GM18508 (cell line): ENCODE measurements around the gene RBM4.
"Not testable (repeated sequence)": the region's sequence is repeated elsewhere in the genome, so short reads cannot be mapped to it uniquely, and the experiment has no call there.

Experiments
- ATAC-seq: cut with Tn5 transposase; IDR thresholded peaks from one replicate; pipeline ENCODE4 v1.9.1; 2021; ENCODE audit warnings: moderate number of reproducible peaks; ENCODE audit not compliant: insufficient read depth, unreplicated experiment

The RBM4 gene

DNA sequence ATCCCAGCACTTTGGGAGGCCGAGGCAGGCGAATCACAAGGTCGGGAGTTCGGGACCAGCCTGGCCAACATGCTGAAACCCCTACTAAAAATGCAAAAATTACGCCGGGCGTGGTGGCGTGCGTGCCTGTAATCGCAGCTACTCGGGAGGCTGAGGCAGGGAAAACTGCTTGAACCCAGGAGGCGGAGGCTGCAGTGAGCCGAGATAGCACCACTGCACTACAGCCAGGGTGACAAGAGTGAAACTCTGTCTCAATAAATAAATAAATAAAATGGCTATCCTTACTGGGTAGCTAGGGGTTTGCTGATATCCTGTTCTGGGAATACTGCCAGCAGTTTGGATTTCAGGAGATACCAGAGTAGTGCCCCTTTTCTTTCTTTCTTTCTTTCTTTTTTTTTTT lies 24.4 kb upstream of the RBM4 start:
- ATAC-seq, result no peak

DNA sequence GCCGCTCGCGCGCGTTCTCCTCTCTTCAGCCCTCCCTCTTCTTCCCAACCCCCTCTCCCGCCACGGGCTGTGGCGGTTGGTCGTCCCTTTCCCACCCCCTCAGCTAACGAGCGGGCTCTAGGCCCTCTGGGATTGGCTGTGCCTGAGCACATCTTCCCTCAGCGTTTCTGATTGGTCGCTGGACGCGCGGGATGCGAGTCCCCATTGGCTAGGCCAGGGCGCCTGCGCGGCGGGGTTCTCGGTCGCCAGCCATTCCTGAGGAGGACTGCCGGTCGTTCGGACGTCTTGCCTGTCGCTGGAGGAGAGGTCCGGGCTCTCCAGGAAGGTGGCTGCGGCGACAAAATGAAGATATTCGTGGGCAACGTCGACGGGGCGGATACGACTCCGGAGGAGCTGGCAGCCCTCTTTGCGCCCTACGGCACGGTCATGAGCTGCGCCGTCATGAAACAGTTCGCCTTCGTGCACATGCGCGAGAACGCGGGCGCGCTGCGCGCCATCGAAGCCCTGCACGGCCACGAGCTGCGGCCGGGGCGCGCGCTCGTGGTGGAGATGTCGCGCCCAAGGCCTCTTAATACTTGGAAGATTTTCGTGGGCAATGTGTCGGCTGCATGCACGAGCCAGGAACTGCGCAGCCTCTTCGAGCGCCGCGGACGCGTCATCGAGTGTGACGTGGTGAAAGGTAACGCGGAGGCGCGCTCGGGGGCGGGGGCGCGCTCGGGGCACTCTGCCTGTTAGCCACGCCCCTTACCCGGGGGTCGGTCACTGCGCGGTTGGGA lies 21.9 kb upstream of the RBM4 start, which contains the start of gene RBM14:
Gene RBM14 (plus strand): TSS at position 252 of the 776 bp plus-strand sequence. CDS start 91 bp downstream, at position 343.
- ATAC-seq, result peak; percentile 66

DNA sequence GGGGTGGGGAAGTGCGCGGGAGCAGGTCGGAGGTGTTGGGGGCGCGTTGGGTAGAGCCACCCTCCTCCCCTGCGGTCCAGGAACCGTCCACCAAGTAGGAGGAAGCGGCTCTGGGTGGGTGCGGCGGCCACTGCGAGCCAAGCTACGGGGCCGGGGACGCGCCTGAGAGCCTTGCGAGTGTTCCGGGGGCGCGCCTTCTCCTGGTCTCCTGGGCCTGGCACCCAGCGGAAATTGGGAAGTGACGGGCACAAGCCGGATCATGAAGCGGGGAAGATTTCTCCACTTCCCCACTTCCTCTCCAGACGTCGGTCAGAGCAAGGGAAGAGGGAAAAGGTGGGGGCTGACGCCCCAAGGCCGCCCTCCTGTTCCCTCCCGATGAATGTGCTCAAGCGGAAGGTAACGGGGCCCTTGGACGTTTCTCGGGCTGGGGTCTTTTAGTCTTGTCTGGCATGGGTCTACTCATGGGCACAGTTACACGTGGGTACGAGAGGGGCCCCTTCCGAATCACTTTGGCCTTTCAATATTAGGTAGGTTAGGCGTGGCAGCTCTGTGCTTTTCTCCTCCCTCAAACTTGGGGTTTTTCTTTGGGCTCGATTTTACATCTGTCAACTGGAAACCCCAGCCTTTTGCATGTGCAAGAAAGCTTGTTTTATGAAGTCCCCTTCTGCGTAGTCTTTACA lies 21.2 kb upstream of the RBM4 start:
- ATAC-seq, result no peak

DNA sequence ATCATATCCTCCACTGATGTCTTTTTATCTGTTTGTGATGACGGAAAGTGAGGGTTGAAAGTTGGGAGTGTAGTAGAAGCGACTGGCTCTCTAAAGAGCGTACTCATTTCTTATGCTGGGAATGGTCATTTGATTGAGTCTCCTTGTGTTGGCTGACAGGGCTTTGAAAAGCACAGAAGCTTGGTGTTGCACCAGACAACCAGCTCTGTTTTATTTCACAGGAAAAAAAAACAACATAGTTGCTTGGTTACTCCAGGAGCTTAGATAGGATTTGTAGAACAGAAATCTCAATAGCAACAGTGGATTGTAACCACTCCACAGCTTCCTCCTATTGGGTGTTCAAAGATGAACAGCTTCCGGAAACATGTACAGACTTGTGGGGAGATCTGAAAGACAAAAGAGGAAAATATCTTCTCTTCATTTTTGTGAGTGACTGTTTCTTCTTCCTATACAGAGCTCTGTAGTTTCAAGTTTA lies 19.4 kb upstream of the RBM4 start:
- no peak for ATAC-seq

DNA sequence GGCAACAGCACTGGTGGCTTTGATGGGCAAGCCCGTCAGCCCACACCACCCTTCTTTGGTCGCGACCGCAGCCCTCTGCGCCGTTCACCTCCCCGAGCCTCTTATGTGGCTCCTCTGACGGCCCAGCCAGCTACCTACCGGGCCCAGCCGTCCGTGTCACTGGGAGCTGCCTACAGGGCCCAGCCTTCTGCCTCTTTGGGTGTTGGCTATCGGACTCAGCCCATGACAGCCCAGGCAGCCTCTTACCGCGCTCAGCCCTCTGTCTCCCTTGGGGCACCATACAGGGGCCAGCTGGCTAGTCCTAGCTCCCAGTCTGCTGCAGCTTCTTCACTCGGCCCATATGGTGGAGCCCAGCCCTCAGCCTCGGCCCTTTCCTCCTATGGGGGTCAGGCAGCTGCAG lies 14.1 kb upstream of the RBM4 start:
- ATAC-seq, result no peak

DNA sequence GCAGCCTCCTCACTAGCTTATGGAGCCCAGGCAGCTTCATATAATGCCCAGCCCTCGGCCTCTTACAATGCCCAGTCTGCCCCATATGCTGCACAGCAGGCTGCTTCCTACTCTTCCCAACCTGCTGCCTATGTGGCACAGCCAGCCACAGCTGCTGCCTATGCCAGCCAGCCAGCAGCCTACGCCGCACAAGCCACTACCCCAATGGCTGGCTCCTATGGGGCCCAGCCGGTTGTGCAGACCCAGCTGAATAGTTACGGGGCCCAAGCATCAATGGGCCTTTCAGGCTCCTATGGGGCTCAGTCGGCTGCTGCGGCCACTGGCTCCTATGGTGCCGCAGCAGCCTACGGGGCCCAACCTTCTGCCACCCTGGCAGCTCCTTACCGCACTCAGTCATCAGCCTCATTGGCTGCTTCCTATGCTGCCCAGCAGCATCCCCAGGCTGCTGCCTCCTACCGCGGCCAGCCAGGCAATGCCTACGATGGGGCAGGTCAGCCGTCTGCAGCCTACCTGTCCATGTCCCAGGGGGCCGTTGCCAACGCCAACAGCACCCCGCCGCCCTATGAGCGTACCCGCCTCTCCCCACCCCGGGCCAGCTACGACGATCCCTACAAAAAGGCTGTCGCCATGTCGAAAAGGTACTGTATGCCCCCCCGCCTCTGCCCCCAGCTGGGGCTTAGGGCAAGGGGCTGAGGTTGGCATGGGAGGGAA lies 13.3 kb upstream of the RBM4 start:
- no peak for ATAC-seq

DNA sequence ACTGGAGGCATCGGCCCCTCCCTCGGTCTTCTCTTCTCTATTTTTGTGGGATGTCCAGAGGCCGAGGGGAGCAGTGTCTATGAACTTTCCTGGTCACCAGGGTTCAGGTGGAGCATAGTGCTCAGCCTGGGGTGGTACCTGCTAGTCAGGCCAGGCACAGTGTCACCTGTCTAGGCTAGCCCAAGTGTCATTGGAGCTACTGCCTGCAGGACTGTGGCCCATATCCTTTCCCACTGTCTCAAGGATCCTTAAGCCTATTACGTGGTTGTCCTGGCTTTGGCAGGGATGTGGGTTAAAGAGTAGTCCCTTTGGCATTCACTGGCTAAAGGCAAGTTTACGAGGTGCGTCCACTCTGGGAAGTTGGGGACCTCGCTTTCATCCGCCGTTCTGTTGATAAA lies 12.8 kb upstream of the RBM4 start:
- no peak for ATAC-seq

DNA sequence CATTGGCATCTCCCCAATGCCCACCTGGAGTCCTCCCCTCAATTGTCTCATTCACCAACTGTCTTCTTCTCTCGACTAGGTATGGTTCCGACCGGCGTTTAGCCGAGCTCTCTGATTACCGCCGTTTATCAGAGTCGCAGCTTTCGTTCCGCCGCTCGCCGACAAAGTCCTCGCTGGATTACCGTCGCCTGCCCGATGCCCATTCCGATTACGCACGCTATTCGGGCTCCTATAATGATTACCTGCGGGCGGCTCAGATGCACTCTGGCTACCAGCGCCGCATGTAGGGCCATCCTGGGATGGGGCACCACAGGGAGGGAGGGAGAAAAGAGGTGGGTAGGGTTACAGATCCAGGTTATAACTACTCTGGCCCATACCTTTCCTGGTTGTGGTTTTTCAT lies 12.1 kb upstream of the RBM4 start:
- ATAC-seq, result no peak

DNA sequence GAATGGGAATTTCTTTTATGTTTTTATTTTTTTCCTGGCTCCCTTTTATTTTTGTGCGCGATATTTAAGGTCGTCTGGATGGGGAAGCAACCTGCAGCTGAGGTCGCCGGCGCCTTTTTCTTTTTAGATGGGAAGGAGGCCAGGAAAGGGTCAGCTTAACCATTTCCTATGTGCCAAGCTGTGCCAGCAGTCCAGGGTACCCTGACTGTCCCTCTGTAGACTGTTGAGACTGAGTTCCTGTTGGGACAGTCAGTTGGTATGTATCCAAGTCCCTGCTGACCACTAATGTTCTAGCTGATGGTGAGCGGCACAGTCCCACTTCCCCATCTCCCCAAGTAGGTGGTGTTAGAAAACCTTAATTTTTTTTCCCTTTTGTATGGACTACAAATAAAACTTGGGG lies 11.6 kb upstream of the RBM4 start:
- no peak for ATAC-seq

DNA sequence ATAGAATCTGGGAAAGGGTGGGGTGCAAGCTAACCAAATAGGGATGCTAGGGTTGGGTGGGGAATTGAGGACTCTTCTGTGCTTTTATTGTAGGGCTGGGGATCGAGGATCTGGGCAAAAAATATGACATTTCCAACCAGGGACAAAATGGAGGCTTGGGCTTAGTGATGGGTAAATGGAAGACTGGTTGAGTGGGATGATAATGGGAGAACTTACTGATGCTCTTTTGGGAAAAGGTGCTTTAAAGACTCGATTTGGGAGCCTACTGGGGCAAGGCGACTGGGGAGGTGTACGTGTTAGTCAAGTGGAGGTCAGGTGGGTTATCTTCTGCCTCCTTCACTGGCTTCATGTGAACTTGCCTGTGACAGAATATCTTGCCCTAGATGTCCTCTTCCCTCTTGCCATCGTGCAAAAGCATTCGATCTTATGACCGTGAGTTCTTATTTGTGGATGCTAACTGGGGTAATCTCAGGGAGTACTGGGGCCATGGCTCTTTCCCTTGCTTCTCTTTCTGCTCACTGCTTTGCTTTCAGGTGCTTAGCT lies 10.4 kb upstream of the RBM4 start:
- ATAC-seq, result no peak

DNA sequence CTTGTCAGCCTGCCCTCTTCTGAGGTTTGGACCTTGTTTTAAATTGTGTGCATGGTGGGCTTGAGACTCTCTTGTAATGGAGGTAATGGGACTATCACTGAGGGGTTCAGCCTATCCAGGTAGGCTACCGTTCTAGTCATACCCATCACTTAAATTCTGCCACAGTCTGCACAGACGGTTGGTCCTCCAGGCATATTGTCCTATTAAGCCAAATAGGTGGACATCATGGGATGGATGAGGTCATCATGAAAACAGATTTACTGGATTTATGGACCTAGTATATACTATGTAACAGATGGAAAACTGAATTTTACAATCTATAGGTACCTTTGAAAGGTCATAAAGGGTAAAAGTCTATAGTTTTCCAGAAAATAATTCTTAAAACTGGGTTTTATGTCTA lies 9.1 kb upstream of the RBM4 start:
- ATAC-seq, result no peak

DNA sequence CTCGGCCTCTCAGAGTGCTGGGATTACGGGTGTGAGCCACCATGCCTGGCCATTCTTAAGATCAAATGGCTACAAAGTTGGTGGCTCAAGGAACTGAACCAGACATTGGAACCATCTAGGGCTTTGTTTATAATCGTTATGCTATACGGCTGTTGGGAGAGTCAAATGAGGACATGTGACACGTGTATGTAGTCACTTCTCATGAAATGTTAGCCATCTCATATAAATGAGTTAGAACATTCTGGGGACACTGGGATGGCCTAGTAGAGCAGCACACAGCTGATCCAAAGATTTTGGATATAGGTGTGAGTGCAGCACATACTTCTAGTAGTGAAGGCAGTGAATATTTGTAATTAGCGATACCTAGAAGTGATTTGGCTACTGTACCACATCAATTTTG lies 6.6 kb upstream of the RBM4 start:
- no peak for ATAC-seq

DNA sequence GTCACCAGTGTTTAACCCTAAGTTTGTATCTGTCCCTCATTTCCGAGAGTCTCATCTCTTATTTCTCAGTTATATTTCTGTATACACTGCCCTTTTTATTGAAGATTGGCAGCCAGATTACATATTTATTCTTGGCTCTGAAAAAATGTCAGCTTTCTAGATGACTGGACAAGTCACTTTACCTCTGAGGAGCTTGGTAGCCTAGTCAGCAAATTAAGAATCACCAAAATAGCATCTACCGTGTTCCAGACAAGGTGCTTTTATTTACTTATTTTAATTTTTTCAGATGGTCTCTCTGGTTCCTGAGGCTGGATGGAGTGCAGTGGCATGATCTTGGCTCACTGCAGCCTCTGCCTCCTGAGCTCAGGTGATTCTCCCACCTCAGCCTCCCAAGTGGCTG lies 5.6 kb upstream of the RBM4 start:
- no peak for ATAC-seq

DNA sequence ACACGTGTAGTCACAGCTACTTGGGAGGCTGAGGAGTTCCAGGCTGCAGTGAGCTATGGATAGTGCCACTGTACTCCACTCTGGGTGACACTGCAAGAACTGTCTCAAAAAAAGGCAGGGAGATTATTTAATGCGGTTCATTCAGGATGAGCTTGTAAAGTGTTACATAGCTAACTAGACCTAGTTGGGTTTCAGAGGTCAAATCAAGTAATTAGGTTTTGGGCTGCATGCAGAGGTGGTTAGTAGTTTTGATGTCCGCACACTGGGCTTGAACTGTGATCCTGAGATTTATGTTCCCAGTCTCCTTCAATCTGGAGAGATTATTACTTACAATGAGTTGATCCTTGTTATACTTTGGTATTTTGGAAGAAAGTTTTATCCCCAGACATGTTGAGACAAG lies 2.1 kb upstream of the RBM4 start:
- ATAC-seq, result no peak

DNA sequence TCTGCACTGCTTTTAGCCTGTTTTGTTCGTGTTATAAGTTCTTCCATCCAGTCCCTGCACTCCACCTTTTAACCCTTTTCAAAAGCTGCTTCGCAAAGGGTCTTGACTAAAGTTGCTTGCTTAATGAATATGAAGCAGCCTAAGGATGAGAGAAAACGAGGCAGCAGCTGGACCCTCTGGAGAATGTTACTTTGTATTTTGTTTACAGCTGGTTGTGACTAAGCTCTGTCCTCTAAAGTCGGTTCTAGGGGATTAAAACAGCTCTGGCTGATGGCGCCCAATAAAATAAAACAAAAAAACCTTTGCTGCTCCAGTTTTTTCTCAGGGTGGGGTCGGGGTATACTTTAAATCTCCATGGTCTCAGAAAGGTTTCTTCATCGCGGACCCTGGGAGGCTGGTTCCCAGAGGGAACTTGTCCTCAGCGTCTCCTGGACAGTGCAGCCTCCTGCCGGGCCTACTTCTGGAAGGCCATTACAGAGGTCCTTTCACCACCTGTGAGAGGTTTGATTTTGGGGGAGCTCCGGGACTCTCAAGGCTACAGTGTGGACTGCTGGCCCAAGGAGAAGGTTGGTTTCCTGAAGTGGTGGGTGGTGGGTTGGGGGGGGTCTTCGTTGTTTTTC lies 836 bp upstream of the RBM4 start:
- no peak for ATAC-seq

DNA sequence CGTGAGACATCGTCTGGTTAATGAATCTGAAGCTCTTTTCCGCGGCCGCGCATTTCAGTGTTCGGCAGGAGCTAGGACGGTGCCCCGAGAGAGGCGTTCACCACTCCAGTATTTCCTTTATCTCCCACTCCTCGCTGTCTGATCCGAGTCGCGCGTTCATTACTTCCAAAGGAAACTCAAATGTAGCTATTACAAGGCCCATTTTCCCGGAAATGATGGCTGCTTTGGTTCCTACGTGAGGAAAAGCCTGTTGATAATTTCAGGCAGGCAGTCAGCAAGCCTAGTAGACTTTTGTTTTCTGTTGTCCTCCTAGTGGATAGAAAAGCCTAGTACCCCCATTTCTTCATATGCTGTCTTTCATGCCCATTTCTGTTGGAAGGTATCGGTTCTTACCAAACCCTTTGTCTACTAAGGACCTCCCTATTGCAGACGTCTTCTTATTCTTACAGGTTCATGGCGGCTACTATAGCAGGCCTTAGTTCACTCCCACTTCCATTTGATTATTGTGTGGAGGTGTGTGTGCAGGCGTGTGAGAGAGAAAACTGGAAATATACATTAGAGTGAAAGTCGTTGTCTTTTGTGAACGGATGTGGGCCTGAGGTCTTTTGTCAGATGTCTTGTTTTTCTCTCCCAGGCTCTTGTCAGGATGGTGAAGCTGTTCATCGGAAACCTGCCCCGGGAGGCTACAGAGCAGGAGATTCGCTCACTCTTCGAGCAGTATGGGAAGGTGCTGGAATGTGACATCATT lies 737 bp downstream of the RBM4 start:
- no peak for ATAC-seq

DNA sequence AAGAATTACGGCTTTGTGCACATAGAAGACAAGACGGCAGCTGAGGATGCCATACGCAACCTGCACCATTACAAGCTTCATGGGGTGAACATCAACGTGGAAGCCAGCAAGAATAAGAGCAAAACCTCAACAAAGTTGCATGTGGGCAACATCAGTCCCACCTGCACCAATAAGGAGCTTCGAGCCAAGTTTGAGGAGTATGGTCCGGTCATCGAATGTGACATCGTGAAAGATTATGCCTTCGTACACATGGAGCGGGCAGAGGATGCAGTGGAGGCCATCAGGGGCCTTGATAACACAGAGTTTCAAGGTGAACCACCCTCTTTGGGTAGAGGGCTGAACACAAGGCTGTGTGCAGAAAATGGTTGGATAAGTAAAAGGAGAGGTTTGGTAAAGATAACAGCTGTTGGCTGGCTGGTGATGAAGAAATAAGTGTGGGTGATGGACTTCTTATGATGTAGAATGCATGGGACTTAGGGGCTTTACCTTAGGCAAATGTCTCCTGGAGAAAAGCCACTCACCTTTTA lies 1.4 kb downstream of the RBM4 start:
- ATAC-seq, result not testable (repeated sequence)

DNA sequence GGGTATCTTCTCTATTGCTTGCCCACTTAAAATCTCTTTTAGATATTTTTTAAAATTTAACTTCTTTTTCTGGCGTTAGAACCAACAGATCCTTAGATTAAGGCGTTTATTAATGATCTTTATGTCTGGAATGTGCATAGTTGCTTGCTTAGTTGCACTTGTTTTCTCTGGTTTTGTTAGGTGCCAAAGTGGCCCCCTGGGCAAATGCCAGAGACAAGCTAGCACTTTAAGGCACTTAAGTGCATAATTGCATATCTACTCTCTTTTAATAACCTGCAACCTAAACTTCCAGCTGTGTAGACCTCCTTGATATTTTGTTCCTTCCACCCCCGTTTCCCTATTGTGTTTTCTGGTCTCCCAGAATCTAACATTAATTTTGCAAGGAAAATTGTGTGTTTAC lies 3.3 kb downstream of the RBM4 start:
- ATAC-seq, result no peak

DNA sequence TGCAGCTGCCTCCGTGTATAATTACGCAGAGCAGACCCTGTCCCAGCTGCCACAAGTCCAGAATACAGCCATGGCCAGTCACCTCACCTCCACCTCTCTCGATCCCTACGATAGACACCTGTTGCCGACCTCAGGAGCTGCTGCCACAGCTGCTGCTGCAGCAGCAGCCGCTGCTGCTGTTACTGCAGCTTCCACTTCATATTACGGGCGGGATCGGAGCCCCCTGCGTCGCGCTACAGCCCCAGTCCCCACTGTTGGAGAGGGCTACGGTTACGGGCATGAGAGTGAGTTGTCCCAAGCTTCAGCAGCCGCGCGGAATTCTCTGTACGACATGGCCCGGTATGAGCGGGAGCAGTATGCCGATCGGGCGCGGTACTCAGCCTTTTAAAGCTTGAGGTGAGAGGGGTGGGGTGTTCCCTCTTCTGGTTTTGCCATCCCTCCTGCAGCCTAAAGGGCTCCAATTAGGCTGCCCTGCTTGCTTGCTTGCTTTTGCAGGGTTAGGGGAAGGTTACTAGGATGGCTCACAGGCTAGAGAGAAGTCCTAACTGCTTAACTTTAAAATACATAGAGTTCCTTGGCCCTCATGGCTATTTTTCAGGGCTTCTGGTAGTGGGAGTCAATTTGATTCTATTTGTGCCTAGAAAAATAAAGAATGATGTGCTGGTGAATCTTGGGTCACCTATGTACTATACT lies 5.4 kb downstream of the RBM4 start:
- no peak for ATAC-seq
